Epidermal melanocyte (primary cell): ENCODE data around the gene EXOC6B.
A peak's percentile ranks its signal among the peaks of the same experiment; 100 is the strongest.

Experiments used
- DNase-seq: peaks from one replicate; pipeline ENCODE4 v3.0.0; 2011; ENCODE audit warnings: low spot score; ENCODE audit not compliant: insufficient read length

The EXOC6B gene

DNA sequence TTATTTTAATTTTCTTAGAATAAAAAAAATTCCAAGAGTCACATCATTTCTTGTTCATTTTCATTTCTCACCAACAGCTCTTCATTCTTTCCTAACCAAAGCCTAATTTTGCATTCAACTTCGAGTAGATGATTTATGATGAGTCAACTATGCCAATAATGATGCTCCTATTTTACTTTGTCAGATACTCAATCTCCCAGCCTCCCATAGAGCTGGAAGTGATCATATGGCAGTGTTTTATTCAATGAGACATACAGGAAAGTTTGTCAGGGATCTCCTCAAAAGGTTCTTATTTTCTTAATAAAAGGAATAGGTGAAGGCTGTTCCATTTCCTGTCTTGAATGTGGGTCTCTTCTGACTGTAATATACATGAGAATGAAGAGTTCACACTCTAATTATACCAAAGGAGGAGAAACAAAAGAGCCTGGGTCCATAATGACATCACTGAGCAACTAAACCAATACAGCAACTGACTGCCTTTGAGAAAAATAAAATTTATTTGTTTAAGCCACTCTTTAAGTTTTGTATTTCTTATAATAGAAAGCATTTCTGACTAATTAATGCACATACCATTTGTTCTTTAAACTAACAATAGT lies 447.0 kb downstream of the EXOC6B start:
- DNase-seq = no peak

DNA sequence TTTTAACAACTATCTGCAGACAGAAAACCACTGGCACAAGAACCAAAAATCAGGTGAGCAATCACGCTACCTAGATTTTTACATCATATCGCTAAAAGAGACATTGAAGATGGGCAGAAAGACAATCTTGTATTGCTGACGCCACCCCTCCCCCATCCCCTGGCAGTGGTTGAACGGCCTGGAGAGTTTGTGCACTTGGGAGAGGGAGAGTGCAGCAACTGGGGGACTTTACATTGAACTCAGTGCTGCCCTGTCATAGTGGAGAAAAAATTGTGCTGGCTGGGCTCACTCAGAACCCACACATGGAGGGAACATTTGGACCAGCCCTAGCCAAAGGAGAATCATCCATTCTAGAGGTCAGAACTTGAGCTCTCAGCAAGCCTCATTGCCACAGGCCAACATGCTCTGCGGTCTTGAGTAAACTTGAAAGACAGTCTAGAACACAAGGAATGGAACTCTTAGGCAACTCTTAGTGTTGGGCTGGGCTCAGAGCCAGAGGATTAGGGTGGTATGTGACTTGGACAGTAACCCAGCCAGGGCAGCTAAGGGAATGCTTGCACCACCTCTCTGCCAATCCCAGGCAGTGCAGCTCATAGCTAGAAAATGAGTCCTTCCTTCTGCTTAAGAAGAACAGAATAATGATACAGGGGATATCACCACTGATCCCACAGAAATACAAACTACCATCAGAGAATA lies 458.2 kb downstream of the EXOC6B start:
- DNase-seq = peak; percentile 19

GRCh38 chr2:72363406-72363805 lies 462.4 kb downstream of the EXOC6B start:
- no peak for DNase-seq

DNA sequence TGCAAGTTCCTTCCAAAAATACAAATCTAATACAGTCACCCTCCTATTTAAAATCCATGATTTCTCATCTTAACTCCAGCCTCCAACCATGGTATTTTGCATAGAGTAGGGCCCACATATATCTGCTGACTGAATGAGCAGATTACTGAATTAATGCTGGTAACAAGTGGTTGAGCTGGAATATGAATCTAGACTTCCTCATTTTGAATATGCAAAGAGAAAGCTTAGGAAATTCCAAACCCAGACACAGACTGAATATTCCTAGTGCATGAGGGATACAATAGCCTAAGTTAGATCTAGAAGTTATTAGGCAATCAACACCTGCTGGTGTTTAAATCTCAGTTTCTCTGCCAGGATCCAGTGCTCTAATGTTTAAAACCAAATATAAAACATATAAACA lies 463.1 kb downstream of the EXOC6B start:
- DNase-seq = no peak

GRCh38 chr2:72361521-72361920 lies 464.3 kb downstream of the EXOC6B start:
- no peak for DNase-seq

GRCh38 chr2:72361042-72361441 lies 464.8 kb downstream of the EXOC6B start:
- DNase-seq = no peak

- DNase-seq = no peak
Observed at GRCh38 chr2:72350852-72351251, 475.0 kb downstream of the EXOC6B start.

DNA sequence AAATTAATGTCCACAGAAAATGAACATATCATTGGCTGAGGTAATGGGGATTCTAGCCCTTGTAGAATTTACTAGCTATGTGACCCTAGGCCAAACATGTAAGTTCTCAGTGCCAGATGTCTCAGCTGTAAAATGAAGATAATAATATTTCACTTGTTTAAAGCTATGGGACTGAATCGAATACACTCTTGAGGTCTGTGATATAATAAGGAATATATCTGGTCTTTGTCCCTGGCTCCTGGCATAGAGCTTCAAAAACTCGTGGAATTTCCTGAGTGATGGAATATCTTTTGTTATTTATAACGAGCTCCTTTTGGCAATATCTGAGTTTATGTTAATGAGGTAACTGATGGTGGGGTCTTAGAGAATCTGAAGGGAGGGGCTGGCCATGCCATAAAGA lies 476.8 kb downstream of the EXOC6B start:
- no peak for DNase-seq

GRCh38 chr2:72347081-72347480 lies 478.8 kb downstream of the EXOC6B start:
- no peak for DNase-seq

DNA sequence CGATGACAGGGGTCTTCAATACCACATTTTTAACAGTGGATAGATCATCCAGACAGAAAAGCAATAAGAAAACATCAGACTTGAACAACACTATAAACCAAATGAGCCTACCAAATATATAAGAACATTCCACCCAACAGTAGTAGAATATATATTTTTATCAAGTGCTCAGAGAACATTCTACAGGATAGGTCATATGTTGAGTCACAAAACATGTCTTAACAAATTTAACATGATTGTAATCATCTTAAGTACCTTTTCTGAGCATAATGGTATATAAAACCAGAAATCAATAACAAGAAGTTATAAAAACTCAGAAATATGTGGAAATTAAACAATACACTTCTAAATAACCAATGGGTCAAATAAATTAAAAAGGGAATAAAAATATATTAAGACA lies 484.2 kb downstream of the EXOC6B start:
- DNase-seq = no peak

GRCh38 chr2:72340665-72341064 lies 485.2 kb downstream of the EXOC6B start:
- no peak for DNase-seq

DNA sequence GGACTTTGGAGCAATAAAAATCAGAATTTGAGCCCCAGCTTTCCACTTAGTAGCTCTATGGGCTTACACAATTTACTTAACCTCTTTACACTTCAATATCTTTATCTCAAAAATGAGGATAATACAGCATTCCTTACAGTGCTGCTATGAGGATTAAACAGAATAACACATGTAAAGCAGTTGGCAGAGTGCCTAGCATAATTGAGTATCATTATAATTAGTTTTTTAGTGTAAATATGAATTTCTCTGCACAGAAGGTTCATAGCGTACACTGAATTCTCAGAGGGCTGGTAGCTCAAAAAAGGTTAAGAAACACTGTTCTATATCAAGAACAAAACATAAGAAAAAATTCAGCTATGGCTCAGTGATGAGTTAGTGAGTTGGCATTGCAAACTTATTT lies 487.8 kb downstream of the EXOC6B start:
- no peak for DNase-seq

- DNase-seq = no peak
Observed at GRCh38 chr2:72332720-72333119, 493.1 kb downstream of the EXOC6B start.

DNA sequence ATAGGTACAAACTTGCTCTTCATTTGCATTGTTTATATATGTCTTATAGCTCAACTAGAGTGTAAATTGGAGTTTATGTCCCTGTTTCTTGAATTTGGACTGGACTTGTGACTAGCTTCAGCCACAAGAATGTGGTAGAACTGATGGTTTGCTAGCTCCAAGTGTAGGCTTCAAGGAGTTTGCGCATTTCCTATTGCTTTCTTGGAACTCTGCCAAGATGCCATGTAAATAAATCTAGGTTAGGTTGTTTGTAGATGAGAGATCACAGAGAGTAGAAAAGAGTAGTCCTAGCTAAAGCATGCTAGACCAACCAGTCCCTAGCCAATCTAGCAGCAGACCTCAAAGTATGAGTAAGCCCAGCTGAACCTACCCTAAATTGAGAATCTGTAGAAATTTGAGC lies 495.2 kb downstream of the EXOC6B start:
- no peak for DNase-seq

- no peak for DNase-seq
Observed at GRCh38 chr2:72326759-72327158, 499.1 kb downstream of the EXOC6B start.

- no peak for DNase-seq
Observed at GRCh38 chr2:72325592-72326422, 500.0 kb downstream of the EXOC6B start.

DNA sequence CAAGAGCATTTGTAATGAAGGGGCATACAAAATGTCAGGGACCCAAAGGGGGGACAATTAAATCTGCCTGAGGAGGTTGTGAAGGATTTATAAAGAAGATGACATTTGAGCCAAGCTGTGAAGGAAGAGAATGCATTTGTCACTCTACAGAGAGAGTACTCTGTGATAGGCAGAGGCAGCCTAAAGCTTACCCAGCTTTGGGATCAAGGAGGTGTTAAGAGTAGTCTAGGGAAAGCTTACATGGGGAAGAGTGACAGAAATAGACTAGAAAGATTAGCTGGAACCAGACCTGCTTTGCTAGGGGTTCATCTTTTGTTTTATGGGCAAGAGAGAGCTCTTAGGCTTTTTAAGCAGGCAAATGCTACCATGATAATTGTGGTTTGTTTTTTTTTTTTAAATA lies 509.1 kb downstream of the EXOC6B start:
- DNase-seq = no peak

- DNase-seq = no peak
Observed at GRCh38 chr2:72300147-72300684, 525.6 kb downstream of the EXOC6B start.

- no peak for DNase-seq
Observed at GRCh38 chr2:72293620-72294019, 532.2 kb downstream of the EXOC6B start.

DNA sequence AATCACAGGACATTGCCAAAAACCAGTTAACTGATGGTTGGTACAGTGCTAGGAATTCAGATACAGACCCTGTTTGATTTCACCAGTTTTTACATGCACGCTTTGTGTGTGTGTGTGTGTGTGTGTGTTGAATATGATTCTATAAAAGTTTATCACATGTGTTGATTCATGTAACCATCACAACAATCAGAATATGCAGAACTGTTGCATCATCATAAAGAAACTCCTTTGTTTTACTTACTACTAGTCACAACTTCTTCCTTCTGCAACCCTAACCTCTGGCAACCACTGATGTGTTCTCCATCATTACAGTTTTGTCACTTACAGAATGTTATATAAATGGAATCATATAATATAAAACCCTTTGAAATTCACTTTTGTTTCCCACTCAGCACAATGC lies 533.4 kb downstream of the EXOC6B start:
- DNase-seq = no peak

- no peak for DNase-seq
Observed at GRCh38 chr2:72291059-72291458, 534.8 kb downstream of the EXOC6B start.

DNA sequence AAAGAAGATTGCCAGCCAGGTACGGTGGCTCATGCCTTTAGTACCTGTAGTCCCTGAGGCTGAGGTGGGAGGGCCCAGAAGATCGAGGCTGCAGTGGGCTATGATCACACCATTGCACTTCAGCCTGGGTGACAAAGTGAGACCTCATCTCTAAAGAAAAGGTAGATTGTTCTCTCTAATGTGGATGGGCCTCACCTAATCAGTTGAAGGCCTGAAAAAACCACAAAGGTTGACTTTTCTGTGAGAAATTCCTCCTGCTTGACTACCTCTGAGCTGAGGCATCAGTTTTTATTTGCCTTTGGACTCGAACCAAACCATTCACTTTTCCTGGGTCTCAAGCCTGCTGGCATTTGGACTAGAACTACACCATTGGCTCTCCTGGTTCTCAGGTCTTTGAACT lies 536.1 kb downstream of the EXOC6B start:
- no peak for DNase-seq
